Activated CD4-positive, alpha-beta T cell treated with anti-CD3 and anti-CD28 coated beads, Interleukin-2, amount 10 ng/mL, durations not matched to agents 7 days and 5 days (primary cell): Measurements from ENCODE around the gene EVA1C. TPM values are rescaled to one million over a fixed set of nuclear protein-coding genes. Genes with fewer than 3 reads are reported as not detected.
"Not testable (repeated sequence)": the region's sequence is repeated elsewhere in the genome, so short reads cannot be mapped to it uniquely, and the experiment has no call there.

Experiments used
- CTCF ChIA-PET: fragments of 350-600 bp; sonication (Branson Sonifier 250); formaldehyde crosslinking; loops from one replicate; lab custom pipeline; 2021; ENCODE audit warnings: antibody characterized with exemption; lab: Charles Lee
- POLR2A ChIA-PET: fragments of 350-600 bp; sonication (Branson Sonifier 250); formaldehyde crosslinking; loops from one replicate; lab custom pipeline; 2021; ENCODE audit warnings: antibody characterized with exemption; lab: Charles Lee
- DNase-seq: peaks from one replicate; pipeline ENCODE4 v3.0.0-alpha.2; 2020
- H3K27ac Mint-ChIP-seq: one replicate; pipeline ENCODE4 v1.8.0; 2021; ENCODE audit warnings: mild to moderate bottlenecking, moderate library complexity, mixed read lengths
- H3K27me3 Mint-ChIP-seq: one replicate; pipeline ENCODE4 v1.8.0; 2021; ENCODE audit warnings: mixed read lengths
- H3K36me3 Mint-ChIP-seq: one replicate; pipeline ENCODE4 v1.8.0; 2021; ENCODE audit warnings: low read depth, mixed read lengths
- H3K4me1 Mint-ChIP-seq: one replicate; pipeline ENCODE4 v1.8.0; 2021; ENCODE audit warnings: mixed read lengths
- H3K4me3 Mint-ChIP-seq: one replicate; pipeline ENCODE4 v1.8.0; 2021; ENCODE audit warnings: mild to moderate bottlenecking, moderate library complexity, mixed read lengths
- H3K9me3 Mint-ChIP-seq: one replicate; pipeline ENCODE4 v1.8.0; 2021; ENCODE audit warnings: mixed read lengths
- total RNA-seq, 2 experiments: library from RNA; stranded (reverse); gene quantifications; one replicate each; pipeline ENCODE4 v1.2.3, GENCODE V29; 2021

The EVA1C gene
- total RNA-seq, 2 experiments from 2014 or later: 4.8 to 5.4 TPM

DNA sequence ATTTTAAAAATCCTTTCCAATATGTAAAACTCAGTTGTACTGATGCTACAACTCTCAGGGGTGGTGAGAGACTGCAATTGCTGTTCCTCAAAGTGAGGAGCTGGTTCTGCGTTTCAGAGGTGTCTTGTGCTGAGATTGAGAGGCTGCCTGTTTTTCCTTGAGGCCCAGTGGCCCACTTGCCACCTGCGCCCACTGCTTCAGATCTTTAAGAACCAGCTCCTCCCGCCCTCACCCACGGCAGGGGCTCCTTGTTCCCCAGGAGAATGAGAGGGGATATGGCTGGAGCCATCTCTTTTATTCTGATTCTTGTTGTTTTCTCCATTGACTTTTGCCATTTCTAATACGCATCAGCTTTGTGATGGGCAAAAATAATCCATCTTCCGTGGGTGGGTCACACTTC is 45.5 kb downstream of the EVA1C start:
- CTCF ChIA-PET: interaction anchor here (1.2 to 1.4 kb wide), 2 partner anchors 12 to 121 kb away, joined by 3 to 4 read pairs; no protein-coding TSS in a partner anchor
- no peaks in the 10 kb centered on the region for H3K9me3 Mint-ChIP-seq
- POLR2A ChIA-PET: no interaction called here
- no peak overlapping the region for H3K27ac Mint-ChIP-seq
- H3K4me1 Mint-ChIP-seq: no peaks in the 10 kb centered on the region
- no peaks in the 10 kb centered on the region for H3K27me3 Mint-ChIP-seq
- no peak for DNase-seq
- H3K36me3 Mint-ChIP-seq: no peaks in the 10 kb centered on the region
- no peak overlapping the region for H3K4me3 Mint-ChIP-seq

DNA sequence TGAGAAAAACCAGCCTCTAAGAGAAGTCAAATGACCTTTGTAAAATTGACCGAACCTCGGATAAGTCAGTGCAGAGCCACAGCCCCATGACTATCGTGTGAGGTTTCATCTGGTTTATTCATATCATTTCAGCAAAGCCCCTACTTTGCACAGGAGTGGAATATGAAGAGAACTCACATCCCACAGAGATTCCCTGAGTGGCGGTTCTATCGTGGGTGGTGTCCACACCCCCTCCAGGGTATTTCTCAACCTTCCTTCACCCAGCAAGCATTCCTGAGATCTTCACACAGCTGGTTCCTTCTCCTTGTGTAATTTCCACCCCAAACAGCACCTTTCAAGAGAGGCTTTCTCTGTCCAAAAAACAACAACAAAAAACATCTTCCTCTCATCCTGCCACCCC is 47.5 kb downstream of the EVA1C start:
- no peaks in the 10 kb centered on the region for H3K27me3 Mint-ChIP-seq
- no peak for DNase-seq
- ChIA-PET POLR2A (no interaction called here), CTCF (no interaction called here)
- no peaks in the 10 kb centered on the region for H3K36me3 Mint-ChIP-seq
- no peak overlapping the region for H3K27ac Mint-ChIP-seq
- no peaks in the 10 kb centered on the region for H3K4me1 Mint-ChIP-seq
- H3K9me3 Mint-ChIP-seq: no peaks in the 10 kb centered on the region
- H3K4me3 Mint-ChIP-seq: no peak overlapping the region

DNA sequence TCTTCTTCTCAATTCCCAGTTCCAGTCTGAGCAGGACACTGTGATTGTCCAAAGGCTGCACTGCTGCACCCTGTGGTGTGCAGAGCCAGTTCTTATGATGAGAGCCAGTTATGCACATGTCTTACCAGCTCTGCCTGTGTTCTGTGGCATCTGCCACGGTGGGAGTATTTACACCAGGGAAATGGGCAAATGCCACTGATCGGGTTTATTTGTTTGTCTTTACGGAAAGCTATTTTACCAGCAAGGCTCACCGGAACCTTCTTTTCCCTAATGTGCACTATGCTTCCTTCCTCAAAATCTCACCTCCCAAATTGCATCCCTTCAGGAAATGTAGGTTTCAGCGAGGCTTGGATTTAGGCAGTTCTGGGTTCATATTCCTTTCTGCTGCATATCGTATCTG is 49.0 kb downstream of the EVA1C start:
- no peaks in the 10 kb centered on the region for H3K4me1 Mint-ChIP-seq
- CTCF ChIA-PET: interaction anchor here (0.7 to 1.7 kb wide), 2 partner anchors 27 to 1355 kb away, joined by 3 to 4 read pairs; no protein-coding TSS in a partner anchor
- no peak overlapping the region for H3K27ac Mint-ChIP-seq
- no peaks in the 10 kb centered on the region for H3K27me3 Mint-ChIP-seq
- H3K36me3 Mint-ChIP-seq: no peaks in the 10 kb centered on the region
- POLR2A ChIA-PET: no interaction called here
- no peaks in the 10 kb centered on the region for H3K9me3 Mint-ChIP-seq
- H3K4me3 Mint-ChIP-seq: no peak overlapping the region
- no peak for DNase-seq

DNA sequence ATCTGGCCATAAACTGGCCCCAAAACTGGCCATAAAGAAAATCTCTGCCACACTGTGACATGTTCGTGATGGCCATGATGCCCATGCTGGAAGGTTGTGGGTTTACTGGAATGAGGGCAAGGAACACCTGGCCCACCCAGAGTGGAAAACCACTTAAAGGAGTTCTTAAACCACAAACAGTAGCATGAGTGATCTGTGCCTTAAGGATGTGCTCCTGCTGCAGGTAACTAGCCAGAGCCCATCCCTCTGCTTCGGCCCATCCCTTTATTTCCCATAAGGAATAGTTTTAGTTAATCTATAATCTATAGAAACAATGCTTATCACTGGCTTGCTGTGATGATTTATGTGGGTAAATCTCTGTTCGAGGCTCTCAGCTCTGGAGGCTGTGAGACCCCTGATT is 50.1 kb downstream of the EVA1C start:
- H3K36me3 Mint-ChIP-seq, H3K27me3 Mint-ChIP-seq, H3K9me3 Mint-ChIP-seq, H3K4me3 Mint-ChIP-seq, H3K4me1 Mint-ChIP-seq, DNase-seq, H3K27ac Mint-ChIP-seq, CTCF ChIA-PET: not testable (repeated sequence)
- POLR2A ChIA-PET: interaction anchor here (0.6 kb wide), 1 partner anchor 50 kb away, joined by 3 read pairs; the partner anchor contains the start of gene EVA1C

GRCh38 chr21:32463367-32463766 is 50.9 kb downstream of the EVA1C start:
- H3K4me3 Mint-ChIP-seq: no peak overlapping the region

DNA sequence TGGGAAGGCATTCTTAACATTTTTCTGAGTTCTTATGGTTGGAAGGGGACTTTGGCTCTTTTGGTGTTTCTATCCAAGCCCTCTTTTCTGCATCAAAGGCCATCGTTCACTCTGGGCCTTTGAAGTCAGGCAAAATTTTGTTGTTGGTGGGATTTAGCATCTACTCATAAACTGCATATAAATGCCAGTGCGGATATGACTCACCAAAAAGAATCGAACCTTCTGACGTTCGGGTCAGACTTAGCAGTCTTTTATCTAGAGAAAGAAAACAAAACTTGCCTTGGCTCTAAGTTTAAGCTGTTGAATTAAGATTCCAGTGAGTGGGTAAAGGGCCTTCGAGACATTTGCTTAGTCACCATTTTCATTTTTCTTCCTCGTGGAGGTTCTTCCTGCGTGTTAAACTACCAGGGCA is 51.4 kb downstream of the EVA1C start:
- DNase-seq: no peak
- H3K27me3 Mint-ChIP-seq: no peaks in the 10 kb centered on the region
- H3K9me3 Mint-ChIP-seq: no peaks in the 10 kb centered on the region
- peak overlapping the region; percentile 9 for H3K27ac Mint-ChIP-seq
- H3K4me1 Mint-ChIP-seq: no peaks in the 10 kb centered on the region
- ChIA-PET CTCF (interaction anchor here (0.7 kb wide), 1 partner anchor 1014 kb away, joined by 5 read pairs; no protein-coding TSS in a partner anchor), POLR2A (no interaction called here)
- no peaks in the 10 kb centered on the region for H3K36me3 Mint-ChIP-seq
- H3K4me3 Mint-ChIP-seq: no peak overlapping the region

More at GRCh38 chr21:32463367-32463766, 50.9 kb downstream of the EVA1C start:
- no peaks in the 10 kb centered on the region for H3K27me3 Mint-ChIP-seq
- H3K4me1 Mint-ChIP-seq: no peaks in the 10 kb centered on the region
- H3K9me3 Mint-ChIP-seq: no peaks in the 10 kb centered on the region
- ChIA-PET CTCF (no interaction called here), POLR2A (no interaction called here)
- H3K27ac Mint-ChIP-seq: no peak overlapping the region
- DNase-seq: no peak
- no peaks in the 10 kb centered on the region for H3K36me3 Mint-ChIP-seq

DNA sequence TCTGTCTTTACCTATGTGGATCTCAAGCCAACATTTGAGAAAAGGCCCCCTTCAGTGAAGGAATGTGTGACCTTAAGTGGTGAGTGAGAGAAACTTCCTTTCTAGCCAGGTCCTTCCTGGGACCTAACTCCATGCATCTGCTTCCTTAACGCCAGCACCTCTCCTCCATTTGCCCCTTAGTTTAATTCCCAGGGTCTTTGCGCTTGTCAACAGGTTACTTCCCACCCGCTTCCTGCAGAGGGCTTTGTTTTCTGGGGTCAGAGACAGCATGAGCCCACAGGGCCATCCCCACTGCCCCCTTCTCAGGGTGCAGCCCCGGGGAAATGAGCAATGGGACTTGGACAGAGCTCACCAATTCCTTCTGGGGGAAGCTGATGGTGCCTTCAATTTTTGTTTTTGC is 54.8 kb downstream of the EVA1C start:
- no peaks in the 10 kb centered on the region for H3K27me3 Mint-ChIP-seq
- POLR2A ChIA-PET: no interaction called here
- no peak overlapping the region for H3K4me3 Mint-ChIP-seq
- no peak overlapping the region for H3K27ac Mint-ChIP-seq
- H3K36me3 Mint-ChIP-seq: no peaks in the 10 kb centered on the region
- no peak for DNase-seq
- H3K9me3 Mint-ChIP-seq: no peaks in the 10 kb centered on the region
- CTCF ChIA-PET: no interaction called here
- H3K4me1 Mint-ChIP-seq: no peaks in the 10 kb centered on the region

DNA sequence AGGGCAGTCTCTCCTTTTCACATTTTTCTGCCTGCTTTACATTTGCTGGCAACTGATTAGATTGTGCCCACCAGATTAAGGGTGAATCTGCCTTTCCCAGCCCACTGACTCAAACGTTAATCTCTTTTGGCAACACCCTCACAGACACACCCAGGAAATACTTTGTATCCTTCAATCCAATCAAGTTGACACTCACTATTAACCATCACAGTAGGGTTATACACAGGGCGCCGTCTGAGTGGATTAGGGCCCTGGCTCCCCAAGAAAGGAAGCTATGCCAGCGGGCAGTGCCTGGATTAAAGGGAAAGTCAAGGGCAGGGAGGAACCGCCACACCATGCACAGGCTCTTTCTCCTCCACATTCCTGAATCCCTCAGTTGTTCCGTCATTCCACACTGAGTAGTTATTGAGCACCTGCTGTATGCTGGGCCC is 56.2 kb downstream of the EVA1C start:
- Mint-ChIP-seq H3K4me1 (no peaks in the 10 kb centered on the region), H3K36me3 (no peaks in the 10 kb centered on the region), H3K9me3 (no peaks in the 10 kb centered on the region), H3K27ac (no peak overlapping the region), H3K27me3 (no peaks in the 10 kb centered on the region), H3K4me3 (no peak overlapping the region)
- ChIA-PET CTCF (no interaction called here), POLR2A (no interaction called here)
- DNase-seq: no peak

DNA sequence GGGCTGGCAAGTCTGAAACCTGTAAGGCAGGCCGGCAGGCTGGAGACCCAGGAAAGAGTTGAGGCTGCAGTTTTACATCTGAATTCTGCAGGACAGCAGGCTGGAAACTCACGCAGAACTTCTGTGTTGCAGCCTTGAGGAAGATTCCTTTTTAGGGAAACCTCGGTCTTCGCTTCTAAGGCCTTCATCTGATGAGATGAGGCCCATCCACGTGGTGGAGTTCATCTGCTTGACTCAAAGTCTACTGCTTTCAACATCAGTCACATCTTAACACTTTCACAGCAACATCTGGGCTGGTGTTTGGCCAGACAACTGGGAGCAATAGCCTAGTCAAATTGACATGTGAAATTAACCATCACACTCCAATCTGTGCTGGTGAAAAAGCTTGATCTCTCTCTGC is 57.1 kb downstream of the EVA1C start:
- H3K4me3 Mint-ChIP-seq: no peak overlapping the region
- no peaks in the 10 kb centered on the region for H3K4me1 Mint-ChIP-seq
- no peak for DNase-seq
- H3K27me3 Mint-ChIP-seq: no peaks in the 10 kb centered on the region
- H3K9me3 Mint-ChIP-seq: no peaks in the 10 kb centered on the region
- H3K27ac Mint-ChIP-seq: no peak overlapping the region
- ChIA-PET POLR2A (no interaction called here), CTCF (interaction anchor here (1.0 kb wide), 1 partner anchor 12 kb away, joined by 4 read pairs; no protein-coding TSS in a partner anchor)
- H3K36me3 Mint-ChIP-seq: no peaks in the 10 kb centered on the region

- Mint-ChIP-seq H3K36me3 (no peaks in the 10 kb centered on the region), H3K4me3 (no peak overlapping the region), H3K27ac (no peak overlapping the region), H3K9me3 (no peaks in the 10 kb centered on the region), H3K4me1 (no peaks in the 10 kb centered on the region), H3K27me3 (no peaks in the 10 kb centered on the region)
- no peak for DNase-seq
- CTCF ChIA-PET: interaction anchor here (1.0 kb wide), 1 partner anchor 12 kb away, joined by 4 read pairs; no protein-coding TSS in a partner anchor
- POLR2A ChIA-PET: no interaction called here
Observed at GRCh38 chr21:32470206-32470605, 57.7 kb downstream of the EVA1C start.

GRCh38 chr21:32472890-32473765 is 60.6 kb downstream of the EVA1C start:
- peaks cover 2% of the 10 kb centered on the region for H3K36me3 Mint-ChIP-seq
- no peaks in the 10 kb centered on the region for H3K27me3 Mint-ChIP-seq
- no peak overlapping the region for H3K27ac Mint-ChIP-seq
- CTCF ChIA-PET: interaction anchor here (0.6 kb wide), 1 partner anchor 49 kb away, joined by 4 read pairs; no protein-coding TSS in a partner anchor
- DNase-seq: no peak
- H3K9me3 Mint-ChIP-seq: no peaks in the 10 kb centered on the region
- no peak overlapping the region for H3K4me3 Mint-ChIP-seq
- POLR2A ChIA-PET: no interaction called here
- peaks cover 2% of the 10 kb centered on the region for H3K4me1 Mint-ChIP-seq

- ChIA-PET CTCF (interaction anchor here (0.6 to 1.3 kb wide), 3 partner anchors 10 to 60 kb away, joined by 3 to 4 read pairs (median 3); no protein-coding TSS in a partner anchor), POLR2A (no interaction called here)
- Mint-ChIP-seq H3K27ac (no peak overlapping the region), H3K4me3 (no peak overlapping the region), H3K4me1 (peaks cover 11% of the 10 kb centered on the region), H3K36me3 (peaks cover 2% of the 10 kb centered on the region), H3K27me3 (no peaks in the 10 kb centered on the region), H3K9me3 (no peaks in the 10 kb centered on the region)
- DNase-seq: no peak
Observed at GRCh38 chr21:32474179-32475059, 61.9 kb downstream of the EVA1C start.
